GM23248 (cell line): Measurements from ENCODE around the gene PRKAR1B.

ENCODE experiments used
- EZH2 ChIP-seq: fragments of 200-600 bp; sonication (generic); IDR thresholded peaks from 2 replicates; pipeline ENCODE4 v1.6.1; 2018; ENCODE audit warnings: antibody characterized with exemption, mild to moderate bottlenecking; ENCODE audit not compliant: insufficient read depth, poor library complexity, severe bottlenecking
- EZH2phosphoT487 ChIP-seq: fragments of 200-600 bp; sonication (generic); IDR thresholded peaks from 2 replicates; pipeline ENCODE4 v1.6.1; 2018; ENCODE audit warnings: antibody characterized with exemption, moderate library complexity, mild to moderate bottlenecking, low read depth; ENCODE audit not compliant: insufficient read depth

DNA sequence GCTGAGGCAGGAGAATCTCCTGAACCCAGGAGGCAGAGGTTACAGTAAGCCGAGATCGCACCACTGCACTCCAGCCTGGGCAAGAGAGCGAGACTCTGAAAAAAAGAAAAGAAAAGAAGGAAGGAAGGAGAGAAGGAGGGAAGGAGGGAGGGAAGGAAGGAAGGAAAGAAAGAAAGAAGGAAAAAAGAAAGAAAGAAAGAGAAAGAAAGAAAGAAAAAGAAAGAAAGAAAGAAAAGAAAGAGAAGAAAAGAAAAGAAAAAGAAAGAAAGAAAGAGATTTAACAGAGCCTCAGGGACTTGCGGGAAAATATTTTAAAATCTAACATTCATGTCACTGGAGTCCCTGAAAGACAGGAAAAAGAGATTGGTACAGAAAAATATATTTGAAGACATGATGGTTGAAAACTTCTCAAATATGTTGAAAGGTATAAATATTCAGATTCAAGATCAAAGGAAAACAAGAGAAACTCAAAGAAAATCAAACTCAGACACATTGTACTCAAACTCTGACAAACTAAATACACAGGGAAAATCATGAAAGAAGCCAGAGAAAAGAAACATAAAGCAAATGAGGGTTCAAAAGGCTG, 25.9 kb downstream of the PRKAR1B start:
- TF ChIP-seq EZH2phosphoT487 (no peak), EZH2 (no peak)
